Spleen (tissue), 7 donors: Measurements from ENCODE around the gene CD248.

ENCODE experiments used
- CTCF ChIP-seq, 11 experiments: fragments of 200-600 bp in 7 of 11; fragments of 450-650 bp in 4 of 11; sonication (generic) in 4 of 11; IDR thresholded peaks in 8 of 11; conservative IDR thresholded peaks in 3 of 11; 1 replicate in 7 of 11; 2 replicates in 4 of 11; pipeline versions ENCODE4 v1.4.0 to v1.8.0; 2016 to 2021; ENCODE audit warnings: antibody characterized with exemption in 11 of 11, inconsistent platforms in 4 of 11, mild to moderate bottlenecking in 1 of 11
- POLR2A ChIP-seq, 3 donors: fragments of 450-650 bp; IDR thresholded peaks; one replicate each; pipeline ENCODE4 v1.5.1; 2017; ENCODE audit warnings: antibody characterized with exemption in 3 of 3, mild to moderate bottlenecking in 1 of 3
- POLR2AphosphoS5 ChIP-seq, 3 donors: sonication (generic); formaldehyde crosslinking; IDR thresholded peaks; one replicate each; pipeline ENCODE4 v1.5.1; 2017; ENCODE audit warnings: antibody characterized with exemption in 3 of 3
- donor health status: DM: no; HTN: no; CAD: no; lungs with moderate emphysema.
- donor health status: DM: no; HTN: no; CAD: no.
- donor health status: DM: no; HTN: no; CAD: no.

- TF ChIP-seq CTCF (IDR thresholded peaks at IDR 0.05 in 8 of 11, conservative IDR thresholded peaks at IDR 0.05 in 3 of 11): no peak
- no peak for TF ChIP-seq POLR2AphosphoS5 (IDR thresholded peaks at IDR 0.05)
- no peak for TF ChIP-seq POLR2A (IDR thresholded peaks at IDR 0.05)
Observed at GRCh38 chr11:66327171-66328030, 10.6 kb upstream of the CD248 start.
